ENCODE data around the gene GLT6D1.
"Not testable (repeated sequence)": the region's sequence is repeated elsewhere in the genome, so short reads cannot be mapped to it uniquely, and the experiment has no call there.

GLT6D1 gene

DNA sequence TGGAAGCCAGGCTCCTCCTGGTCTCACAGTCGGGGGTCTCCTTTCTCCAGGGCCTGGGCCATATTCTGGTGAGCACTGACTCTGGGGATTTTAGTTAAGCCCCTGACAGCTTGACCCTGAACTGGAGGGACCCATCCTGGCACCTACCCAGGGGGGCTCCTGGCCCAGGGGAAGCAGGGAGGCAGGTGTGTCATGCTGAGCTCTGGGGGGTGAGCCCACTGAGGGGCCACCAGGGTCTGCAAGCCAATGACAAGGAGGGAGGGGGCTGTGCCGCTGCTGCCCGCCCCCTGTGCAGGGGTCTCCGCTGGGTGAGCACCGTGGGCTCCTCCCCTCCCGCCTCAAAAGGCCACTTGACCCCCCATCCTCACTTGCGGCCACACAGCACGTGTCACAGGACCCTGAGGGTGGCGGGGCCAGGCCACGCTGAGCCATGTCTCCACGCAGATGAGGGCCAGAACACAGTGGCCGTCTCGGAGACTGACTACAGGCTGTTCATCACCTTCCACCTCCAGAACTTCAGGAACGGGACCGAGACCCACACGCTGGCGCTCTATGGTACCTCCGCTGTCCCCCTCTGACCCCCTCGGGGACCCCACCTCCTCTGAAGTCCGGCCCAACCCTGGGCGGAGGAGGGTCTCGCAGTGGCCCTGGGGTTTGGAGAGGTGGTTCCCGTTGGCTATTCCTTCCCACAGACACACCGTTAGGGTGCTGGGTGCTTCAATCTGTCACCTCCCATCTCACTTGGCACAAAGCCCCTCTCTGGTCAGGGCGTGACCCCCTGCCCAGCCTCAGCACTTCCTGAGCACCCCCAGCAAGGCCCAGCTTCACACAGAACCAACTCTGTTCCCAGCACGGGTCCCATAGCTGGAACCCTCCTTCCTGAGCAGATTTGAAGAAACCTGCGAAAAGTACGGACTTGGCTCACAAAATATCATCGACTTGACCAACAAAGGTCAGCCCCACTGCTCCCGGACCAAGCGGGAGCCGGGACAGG lies 25.8 kb upstream of the GLT6D1 start:
- no peak for DNase-seq

DNA sequence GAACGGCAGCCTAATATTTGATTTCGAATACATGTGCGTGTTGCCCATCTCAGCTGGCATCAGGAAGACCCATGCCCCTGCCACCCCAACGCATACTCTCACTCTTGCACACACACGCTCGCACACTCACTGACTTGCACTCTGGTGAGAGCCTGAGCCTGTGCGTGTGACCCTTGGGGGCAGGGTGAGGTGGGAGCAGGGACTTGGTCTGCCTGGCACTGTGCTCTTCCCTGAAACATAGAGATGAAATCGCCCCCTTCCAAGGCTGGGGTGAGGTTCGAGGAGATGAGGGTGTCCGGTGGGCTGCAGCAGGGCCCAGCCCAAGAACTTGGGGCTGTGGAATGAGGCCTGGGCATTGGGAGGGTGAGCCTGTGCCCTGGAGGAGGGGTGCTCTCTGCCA lies 24.9 kb upstream of the GLT6D1 start:
- DNase-seq: no peak

DNA sequence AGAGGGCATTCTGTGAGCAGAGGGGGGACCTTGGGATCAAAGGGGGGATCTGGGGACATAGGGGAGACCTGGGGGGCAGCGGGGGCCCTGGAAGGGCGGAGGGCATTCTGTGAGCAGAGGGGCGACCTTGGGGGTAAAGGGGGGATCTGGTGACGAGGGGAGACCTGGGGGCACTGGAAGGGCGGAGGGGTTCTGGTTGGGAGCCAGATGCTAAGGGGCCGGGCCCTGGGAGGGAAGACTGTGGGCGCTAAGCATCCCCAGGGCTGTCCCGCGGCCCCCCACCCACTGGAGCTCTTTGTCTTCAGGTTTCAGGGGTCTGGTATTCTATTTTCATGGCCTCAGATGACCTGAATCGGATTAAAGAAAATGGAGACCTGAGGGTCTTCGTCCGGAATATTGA lies 24.5 kb upstream of the GLT6D1 start:
- DNase-seq: no peak

DNA sequence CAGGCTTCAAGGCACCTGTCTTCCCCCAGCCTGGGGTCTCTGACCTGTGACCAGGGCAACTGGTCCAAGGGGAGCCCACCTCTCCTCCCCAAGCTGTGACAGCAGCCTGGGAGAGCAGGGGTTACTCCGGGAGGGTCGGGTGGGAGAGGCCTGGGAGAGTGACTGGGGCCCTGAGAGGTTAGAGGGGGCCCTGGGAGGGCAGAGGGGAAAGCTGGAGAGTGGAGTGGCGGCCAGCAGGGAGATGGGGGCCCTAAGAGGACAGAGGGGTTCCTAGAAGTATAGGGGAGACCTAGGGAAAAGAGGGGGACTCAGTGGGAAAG lies 24.1 kb upstream of the GLT6D1 start:
- no peak for DNase-seq

DNA sequence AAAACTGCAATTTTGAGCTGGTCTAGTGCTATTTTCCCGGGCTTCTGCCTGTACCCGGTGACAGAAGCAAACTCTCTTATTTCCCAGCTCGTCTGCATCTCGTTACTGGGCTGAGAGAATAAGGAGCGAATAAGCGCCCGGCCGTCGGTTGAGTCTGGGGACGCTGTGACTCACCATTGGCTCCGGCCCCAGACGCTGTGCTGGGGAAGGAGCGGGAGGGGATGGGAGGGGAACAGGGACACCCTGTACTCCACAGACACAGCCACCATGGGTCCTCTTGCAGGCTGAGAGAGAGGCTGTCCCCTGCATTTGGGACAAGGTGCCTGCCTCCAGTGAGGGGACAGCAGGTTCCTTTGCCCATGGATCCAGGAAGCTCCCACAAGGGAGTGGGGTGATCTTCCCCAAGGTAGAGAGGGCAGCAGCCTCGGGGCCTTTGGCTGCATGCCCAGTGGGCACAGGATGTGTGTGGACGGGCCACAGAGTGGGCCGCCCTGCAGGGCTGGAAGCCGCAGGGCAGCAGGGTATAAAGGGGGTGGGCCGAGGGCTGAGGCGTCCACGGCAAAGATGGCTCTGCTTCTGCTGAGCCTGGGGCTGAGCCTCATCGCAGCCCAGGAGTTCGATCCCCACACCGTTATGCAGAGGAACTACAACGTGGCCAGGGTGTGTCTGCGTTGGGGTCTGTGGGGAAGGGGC lies 23.6 kb upstream of the GLT6D1 start, which contains the start of gene LCN9:
TSS of gene LCN9 (plus strand) at position 552 of the 693 bp plus-strand sequence. CDS start at position 565, 13 bp downstream.
- DNase-seq: no peak

DNA sequence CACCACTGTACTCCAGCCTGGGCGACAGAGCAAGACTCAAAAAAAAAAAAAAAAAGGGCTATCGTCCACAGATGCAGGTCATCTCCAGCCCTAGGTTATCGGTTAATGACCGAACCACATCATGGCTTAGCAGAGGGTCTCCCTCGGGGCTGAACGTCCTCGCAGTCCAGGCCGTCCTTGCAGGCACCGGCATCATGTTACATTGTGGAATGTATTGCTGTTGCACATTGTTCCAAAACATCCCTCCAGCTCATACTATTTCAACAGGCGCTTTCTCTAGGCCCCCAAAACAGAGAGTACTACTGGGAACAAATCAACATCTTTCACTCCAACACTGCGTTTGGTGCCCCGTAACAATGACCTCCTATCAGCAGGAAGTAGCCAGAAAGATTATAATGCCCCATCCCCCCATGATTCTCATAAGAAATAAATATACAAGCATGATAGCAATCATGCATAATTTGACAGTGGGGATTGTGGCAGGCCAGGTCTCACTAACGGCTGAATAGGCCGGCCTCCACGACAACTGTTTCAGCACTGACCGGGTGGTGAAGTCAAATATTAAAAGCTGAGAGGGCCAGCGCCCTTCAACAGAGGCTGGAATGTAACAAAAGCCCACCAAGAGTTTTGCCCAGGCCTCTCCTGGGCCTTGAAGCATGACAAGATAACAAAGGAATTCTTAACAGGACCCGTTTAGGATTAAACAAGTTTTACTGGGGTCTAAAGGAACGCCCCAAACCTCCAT lies 22.6 kb upstream of the GLT6D1 start:
- no peak for DNase-seq

DNA sequence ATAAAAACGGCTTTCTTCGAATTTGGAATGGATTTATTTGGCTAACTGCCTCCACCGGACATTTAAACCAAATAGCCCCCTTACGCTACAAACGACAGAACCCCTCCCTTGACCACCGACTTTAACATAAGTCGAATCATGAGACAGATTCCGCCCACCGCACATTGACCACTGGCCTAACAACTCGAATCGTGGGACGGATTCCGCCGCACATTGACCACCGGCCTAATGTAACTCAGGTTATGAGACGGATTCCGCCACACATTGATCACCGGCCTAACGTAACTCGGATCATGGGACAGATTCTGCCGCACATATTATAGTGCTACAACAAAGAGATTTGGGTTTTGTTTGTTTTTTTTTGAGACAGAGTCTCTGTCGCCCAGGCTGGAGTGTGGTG lies 21.1 kb upstream of the GLT6D1 start:
- DNase-seq: no peak

DNA sequence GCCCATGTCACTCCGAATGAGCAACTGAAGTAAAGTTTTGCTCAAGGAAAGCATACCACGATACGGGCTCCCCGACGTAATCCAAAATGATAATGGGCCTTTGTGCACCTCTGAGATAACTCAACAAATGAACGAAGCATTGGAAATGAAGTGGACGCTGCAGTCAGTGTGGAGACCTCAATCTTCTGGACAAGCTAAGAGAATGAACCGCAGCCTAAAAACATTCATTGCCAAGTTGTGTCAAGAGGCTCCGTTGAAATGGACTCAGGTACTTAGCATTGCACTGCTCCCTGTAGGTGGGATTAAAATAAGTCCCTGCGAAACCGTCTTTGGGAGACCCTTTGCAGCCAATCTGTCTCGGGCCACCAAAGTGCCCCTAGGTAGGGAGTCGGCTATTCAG lies 19.9 kb upstream of the GLT6D1 start:
- DNase-seq: no peak

DNA sequence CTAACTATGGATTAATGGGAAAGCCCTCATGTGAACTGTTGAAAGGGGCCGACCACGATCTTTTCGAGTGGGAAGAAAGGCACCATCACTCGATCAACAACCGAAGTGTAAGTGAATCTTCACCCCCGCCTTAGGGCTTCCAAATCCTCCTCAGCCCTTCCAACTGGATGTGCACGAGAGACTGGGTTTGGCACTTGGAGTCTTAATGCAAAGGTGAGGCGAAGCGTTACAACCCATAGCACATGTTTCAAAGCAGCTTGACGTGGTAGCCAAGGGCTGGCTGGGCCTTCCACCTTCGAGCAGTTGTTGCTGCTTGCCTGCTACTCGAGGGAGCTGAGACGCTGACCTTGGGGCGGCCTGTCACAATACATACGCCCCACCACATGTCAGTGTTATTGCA lies 18.1 kb upstream of the GLT6D1 start:
- DNase-seq: no peak

DNA sequence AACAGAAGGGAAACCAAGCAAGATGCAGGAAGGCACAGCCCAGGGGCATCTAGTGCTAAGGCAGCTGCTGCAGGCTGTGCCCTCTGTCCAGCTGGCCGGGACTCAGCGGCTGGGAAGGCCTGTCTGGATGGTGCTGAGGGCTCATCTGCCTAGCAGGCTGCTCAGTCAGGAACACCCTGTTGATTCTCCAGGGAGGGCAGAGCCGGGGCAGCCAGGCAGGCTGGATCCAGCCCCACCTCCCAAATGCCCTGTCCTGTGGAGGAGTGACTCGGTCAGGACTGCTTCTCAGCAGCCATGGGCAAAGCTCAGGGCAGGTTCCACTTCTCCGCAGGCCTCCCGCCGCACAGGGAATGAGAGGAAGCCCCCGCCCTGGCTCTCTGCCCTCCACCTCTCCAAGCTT lies 16.0 kb upstream of the GLT6D1 start:
- DNase-seq: no peak

DNA sequence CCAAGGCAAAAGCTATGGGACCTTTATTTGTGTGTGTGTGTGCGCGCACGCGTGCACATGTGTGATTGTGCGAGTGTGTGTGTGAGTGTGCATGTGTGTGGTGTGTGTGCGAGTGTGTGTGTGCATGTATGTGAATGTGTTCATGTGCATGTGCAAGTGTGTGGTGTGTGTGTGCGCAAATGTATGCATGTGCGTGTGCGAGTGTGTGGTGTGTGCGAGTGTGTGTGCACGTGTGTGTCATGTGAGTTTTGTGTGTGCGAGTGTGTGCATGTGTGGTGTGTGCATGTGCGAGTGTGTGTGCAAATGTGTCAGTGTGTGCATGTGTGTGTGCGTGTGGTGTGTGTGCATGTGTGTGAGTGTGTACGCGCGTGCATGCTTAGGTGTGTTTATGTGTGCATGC lies 11.1 kb upstream of the GLT6D1 start:
- DNase-seq: no peak

DNA sequence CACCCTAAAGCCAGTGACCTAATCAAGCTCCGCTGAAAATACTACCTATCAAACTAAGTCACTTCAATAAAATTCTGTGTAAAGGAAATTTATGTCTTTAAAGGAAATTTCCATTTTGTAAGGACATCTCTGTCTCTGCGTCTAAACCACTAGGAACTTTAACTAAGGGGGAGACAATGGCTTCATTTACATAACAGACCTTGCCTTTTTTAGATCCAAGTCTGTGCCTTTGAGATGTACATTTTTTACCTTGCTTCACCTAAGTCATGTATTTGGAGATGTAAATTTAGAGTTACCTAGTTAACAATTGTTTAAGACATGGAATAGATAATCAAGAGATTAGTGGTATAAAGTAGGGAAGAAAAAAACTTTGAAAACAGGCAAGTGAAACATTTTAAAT lies 10.2 kb upstream of the GLT6D1 start:
- DNase-seq: no peak

DNA sequence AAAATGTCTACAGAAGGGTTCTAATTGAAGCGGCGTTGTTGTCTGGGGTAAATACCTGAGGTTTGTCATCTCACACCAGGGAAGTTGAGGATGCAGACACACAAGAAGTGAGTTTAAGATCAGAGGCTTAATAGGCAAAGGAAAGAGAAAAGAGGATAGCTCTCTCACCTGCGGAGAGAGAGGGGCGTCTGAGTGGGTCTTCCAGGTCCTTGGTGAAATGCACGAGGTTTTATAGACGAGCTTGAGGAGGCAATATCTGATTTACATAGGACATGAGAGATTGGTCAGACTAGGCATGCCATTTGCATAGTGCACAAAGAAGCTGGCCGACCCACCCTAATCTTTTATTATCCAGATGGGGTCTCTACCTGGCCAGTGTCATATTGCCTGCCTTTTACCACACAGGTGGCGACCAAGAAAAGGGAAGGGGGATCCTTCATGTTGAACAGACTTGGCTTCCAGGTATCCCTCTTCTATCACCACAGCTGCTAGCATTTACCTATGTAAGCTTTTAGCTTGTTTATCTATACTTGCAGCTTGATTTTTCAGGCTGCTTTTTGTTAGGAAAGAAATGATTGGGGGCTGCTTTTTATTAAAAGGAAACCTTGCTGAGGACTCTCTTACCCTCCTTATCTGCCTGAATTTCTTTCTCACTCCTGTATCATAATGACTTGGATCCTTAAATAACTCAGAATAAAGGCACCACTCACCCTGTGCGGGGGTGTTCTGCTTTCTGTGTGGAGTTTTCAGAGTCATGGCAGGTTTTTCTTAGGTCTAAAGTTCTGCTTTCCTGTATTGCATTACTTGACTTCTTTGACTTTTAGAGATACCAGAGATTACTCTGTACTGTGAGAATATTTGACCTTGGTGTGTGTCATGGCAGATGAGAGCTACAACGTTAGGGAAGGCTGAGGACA lies 9.4 kb upstream of the GLT6D1 start:
- no peak for DNase-seq

DNA sequence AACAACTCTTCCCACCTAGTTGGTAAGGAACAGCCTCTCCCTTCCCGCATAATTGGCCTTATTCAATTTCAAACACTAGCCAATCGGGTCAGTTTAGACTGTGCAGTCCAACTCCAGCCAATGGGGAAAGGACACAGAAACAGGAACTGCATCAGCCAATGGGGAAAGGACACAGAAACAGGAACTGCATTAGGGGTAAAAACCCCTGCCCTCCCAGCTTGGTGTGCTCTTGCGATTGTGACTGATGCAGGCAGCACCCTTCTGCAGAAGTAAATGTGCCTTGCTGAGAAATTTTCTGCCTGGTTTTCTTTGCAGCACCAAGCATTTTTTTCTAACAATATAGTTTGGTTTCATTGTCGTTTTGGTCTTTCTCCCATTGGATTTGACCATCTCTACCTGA lies 8.5 kb upstream of the GLT6D1 start:
- DNase-seq: no peak

DNA sequence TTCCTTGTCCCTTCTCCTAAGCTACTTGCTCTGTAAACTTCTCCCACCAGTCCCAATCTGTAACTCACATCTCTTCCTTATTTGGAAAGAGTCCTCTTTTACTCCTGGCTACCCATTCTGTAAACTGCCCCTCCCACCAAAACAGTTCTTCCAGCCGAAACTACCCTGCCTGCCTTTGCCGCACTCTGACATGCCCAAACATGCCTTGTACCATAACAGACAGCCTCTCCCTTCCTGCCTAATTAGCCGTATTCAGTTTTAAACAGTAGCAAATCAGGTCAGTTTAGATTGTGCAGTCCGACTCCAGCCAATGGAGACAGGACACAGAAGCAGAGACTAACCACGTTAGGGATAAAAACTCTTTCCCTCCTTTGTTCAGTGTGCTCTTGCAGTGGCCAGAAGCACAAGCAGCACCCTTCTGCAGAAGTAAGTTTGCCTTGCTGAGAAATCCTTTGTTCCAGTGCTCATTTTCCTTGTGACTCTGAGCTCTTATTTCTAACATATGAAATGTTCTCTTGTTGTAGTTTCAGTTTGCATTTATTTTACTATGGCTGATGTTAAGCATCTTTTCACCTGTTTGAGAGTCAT lies 5.4 kb upstream of the GLT6D1 start:
- DNase-seq: no peak

DNA sequence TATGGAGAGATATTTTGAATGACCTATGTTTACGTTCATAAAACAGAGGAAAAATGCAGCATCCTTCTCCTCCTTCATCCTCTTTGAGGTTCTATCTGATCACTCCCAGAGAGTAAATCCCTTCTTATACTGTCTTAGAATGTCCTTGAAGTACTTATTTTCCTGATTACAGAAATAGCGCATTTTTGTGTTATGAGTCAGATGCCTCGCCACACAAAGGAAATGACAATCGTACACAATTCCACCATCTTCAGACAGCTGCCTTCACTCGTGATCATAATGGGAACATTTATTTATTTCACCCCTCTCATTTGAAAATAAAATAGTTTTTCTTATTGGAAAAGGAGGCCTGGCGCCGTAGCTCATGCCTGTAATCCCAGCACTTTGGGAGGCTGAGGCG lies 2.4 kb upstream of the GLT6D1 start:
- DNase-seq: no peak

DNA sequence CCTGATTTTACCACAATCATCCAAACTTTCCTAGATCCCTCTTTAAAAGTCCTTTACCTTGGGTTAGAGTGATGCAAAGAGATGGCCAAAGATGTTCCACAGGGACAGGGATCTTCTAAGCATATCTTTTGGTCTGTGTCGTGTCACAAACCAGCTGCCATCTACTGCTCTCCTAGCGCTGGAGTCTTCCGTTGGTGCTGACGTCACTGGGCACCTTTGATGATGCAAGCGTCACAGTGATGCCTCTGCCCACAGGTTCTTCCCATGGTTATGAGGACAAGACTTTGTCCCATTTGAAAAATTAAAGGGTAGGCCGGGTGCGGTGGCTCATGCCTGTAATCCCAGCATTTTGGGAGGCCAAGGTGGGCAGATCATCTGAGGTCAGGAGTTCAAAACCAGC lies 1.7 kb upstream of the GLT6D1 start:
- DNase-seq: no peak

DNA sequence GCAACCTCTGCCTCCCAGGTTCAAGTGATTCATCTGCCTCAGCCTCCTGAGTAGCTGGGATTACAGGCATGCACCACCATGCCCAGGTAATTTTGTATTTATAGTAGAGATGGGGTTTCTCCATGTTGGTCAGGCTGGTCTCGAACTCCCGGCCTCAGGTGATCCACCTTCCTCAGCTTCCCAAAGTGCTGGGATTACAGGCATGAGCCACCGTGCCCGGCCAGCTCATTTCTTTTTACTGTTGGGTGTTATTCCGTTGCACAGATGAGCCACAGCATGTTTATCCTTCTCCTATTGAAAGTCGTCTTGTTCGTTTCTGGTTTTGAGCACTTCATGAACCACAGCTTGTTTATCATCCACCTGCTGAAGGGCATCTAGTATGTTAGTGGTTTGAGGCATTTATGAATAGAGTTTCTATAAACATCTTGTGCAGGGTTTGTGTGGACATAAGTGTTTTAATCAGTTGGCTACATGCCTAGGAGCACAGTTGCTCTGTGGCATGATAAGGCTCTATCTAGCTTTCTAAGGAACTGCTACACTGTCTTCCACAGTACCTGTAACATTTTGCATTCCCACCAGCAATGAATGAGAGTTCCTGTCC lies 2.3 kb downstream of the GLT6D1 start:
- not testable (repeated sequence) for DNase-seq

DNA sequence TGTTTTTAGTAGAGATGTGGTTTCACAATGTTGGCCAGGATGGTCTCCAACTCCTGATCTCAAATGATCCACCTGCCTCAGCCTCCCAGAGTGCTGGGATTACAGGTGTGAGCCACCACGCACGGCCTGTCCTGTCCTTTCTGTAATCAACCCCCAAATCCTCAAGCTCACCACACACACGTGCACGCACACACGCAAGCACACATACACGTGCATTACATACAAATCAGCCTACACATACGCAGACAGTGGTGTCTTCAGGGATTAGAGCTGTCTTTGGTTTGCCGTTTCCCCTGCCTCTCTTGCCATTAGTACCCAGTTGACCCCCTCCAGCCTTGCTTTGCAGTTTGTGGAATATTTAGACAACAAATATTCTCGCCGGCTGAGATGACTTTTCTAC lies 6.5 kb downstream of the GLT6D1 start:
- DNase-seq: no peak

DNA sequence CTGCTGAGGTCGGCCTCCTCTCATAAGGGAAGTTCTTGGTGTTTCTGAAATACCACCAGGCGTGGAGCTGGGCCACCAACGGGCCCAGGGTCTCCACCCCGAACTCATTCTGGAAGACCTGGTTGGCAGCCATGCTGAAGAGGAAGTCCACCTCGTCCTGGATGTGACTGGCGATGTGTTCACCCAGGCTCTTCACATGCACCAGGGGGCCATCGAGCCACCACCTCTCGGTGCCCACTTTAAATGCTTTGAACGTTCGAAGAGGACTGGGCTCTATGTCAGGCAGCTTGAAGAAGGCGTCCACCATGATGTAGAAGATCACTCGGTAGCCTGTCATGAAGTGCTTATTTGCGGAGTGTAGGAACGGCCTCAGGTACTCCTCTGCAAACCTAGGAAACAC lies 15.1 kb downstream of the GLT6D1 start:
- DNase-seq: no peak

DNA sequence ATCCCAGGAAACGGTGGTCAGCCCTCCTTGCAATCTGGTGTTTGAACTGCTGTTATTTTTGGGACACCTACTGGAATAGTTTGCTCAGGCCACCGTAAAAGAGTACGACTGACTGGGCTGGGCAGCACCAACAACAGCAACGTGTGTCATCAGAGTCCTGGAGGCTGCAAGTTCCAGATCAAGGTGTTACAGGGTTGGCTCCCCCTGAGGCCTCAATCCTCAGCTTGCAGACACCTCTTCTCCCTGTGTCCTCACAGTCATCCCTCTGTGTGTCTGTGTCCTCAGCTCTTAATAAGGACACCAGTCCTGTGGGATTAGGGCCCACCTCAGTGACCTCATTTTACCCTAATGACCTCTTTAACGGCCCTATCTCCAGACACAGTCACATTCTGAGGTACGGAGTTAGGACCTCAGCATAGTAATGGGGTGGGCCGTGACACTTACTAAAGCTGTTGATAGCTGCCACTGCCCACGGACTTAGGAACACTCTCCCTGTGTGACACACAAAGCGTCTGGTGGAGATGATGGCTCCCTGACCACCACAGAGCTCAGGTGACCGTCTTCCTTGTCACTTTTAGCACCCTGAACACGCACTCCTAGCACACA lies 16.8 kb downstream of the GLT6D1 start:
- DNase-seq: no peak
